Ovary (tissue), 3 donors: Measurements from ENCODE around the gene CPA5.

ENCODE experiments used
- CTCF ChIP-seq, 3 donors: fragments of 450-650 bp in 2 of 3; fragments of 200-600 bp in 1 of 3; IDR thresholded peaks; one replicate each; pipeline versions ENCODE4 v1.5.1 to v1.8.0; 2016 to 2022; ENCODE audit warnings: antibody characterized with exemption in 3 of 3, mild to moderate bottlenecking in 1 of 3
- EP300 ChIP-seq: sonication (generic); formaldehyde crosslinking; IDR thresholded peaks from one replicate; pipeline ENCODE4 v1.6.1; 2017; ENCODE audit warnings: antibody characterized with exemption
- donor health status: DM: no; HTN: no; CAD: no.

GRCh38 chr7:130298544-130299326 lies 45.9 kb upstream of the CPA5 start:
- no peak for TF ChIP-seq CTCF (IDR thresholded peaks at IDR 0.05)
- no peak for TF ChIP-seq EP300
